ENCODE measurements around the gene SFSWAP. TPM values are rescaled to one million over a fixed set of nuclear protein-coding genes. Genes with fewer than 3 reads are reported as not detected.
"Not testable (repeated sequence)": the region's sequence is repeated elsewhere in the genome, so short reads cannot be mapped to it uniquely, and the experiment has no call there.

The SFSWAP gene
- total RNA-seq (10 to 100 TPM; 80.0 to 87.8 TPM), total RNA-seq (130 to 147 reads per million in 2 donors)

DNA sequence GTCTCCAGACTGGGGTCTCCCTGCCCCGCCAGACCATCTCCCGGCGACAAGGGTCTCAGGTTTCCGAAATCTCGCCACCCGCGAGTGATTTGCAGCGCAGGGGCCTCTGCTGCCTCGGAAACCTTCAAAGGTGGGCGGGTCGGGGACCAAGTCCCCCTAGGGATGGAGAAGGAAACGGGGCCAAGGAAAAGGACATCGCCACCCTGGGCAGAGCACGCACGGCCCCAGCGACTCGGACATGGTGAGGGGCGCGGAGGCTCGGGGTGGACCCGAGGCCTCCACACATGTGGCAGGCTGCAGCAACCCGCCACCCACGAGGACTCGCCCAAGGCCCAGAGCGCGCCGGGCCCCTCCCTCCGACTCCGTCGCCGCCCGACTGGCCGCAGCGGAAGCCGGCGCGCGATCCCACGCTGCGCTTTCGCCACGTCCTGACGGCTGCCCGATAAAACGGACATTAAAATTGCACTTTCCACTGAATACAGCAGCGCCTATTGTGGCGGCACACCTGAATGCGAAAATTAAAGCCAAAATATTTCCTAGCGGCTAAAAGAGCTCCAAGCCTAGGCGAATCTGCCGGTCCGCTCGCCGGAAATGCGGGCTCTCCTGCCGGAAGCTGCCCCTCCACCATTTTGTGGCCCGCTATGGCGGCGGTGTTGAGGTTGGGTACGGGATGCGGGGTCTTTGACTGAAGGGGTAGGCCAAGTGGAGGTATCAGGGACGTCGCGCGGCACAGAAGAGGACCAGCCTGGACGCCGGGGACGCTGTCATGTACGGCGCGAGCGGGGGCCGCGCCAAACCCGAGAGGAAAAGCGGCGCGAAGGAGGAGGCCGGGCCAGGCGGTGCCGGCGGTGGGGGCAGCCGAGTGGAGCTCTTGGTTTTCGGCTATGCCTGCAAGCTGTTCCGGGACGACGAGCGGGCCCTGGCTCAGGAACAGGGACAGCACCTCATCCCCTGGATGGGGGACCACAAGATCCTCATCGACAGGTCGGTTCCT lies at the start of gene SFSWAP:
Gene SFSWAP, plus strand, starts transcription at position 627 of the 994 bp plus-strand sequence. Its CDS starts 140 bp downstream, at position 767.
- Mint-ChIP-seq H3K4me1 (peaks cover 14% of the 10 kb centered on the region), H3K36me3 (ENCODE audit: low read depth) (peaks cover 5% of the 10 kb centered on the region), H3K4me3 (peak within 1 kb of the TSS; percentile 96), H3K27ac (peak within 1 kb of the TSS; percentile 91), H3K27me3 (no peaks in the 10 kb centered on the region)
- peak; percentile 91 for ATAC-seq
- peak; percentile 52 to 61 (median 59) for DNase-seq
- no peaks in the 10 kb centered on the region for H3K9me3 ChIP-seq (ENCODE audit: control insufficient read depth, low read length, poor library complexity, severe bottlenecking)

DNA sequence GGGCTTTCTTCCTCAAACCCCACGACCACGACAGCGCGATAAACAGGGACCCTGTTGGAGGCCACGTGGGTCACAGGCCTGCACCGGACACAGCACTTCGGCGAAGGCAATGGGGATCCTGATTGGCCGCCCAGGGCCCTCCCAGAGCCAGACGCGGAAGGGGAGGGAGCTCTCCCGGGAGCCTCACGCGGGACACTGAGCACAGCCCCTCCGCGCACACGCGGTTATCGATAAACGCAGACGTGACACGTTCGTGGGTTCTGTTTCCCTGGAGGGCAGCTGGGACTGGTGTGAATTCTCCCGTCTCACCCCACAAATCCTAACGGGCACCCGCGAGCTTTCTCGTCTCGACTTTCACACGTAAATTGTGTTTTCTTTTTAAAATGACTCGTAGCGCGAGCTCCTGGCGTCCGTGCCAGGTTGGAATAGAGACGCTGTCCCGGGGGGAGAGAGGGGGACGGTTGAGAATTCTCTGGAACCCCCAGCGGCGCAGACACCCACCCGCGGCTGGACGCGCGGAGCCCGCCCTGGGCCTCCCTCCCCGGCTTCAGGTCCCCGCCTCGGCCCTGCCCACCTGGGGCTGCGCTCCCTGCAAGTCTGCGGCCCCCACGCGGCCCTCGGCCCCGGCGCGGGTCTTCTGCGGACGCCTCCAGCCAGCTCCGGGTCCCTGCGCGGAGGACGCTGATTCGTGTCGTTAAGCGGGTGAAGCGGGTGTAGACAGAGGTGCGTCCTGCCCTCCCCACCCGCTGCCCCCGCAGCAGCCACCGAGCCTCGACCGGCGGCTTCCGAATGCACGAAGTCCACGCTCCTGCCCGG lies 49.5 kb upstream of the SFSWAP start:
- H3K4me1 Mint-ChIP-seq; H3K36me3 Mint-ChIP-seq (ENCODE audit: low read depth); H3K27me3 Mint-ChIP-seq; H3K27ac Mint-ChIP-seq; H3K9me3 ChIP-seq (ENCODE audit: control insufficient read depth, low read length, poor library complexity, severe bottlenecking); DNase-seq; H3K4me3 Mint-ChIP-seq: not testable (repeated sequence)
- peak; percentile 63 for ATAC-seq

DNA sequence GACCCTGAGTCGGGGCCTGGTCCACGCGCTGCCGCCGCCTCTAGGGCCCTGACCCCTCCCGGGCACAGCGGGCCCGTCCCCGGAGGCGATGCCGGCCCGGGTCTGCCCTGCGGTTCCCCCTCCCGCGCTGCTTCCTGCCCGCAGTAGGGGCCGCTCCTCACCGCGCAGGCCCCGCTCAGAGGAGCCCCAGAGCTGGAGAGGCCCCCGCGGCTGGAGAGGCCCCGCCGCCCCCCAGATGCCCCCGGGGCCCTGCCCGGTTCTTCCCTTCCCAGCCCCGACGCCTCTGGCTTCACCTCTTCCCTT lies 49.0 kb upstream of the SFSWAP start:
- peak; percentile 53 for ATAC-seq
- DNase-seq; H3K27ac Mint-ChIP-seq; H3K36me3 Mint-ChIP-seq (ENCODE audit: low read depth); H3K4me1 Mint-ChIP-seq; H3K9me3 ChIP-seq (ENCODE audit: control insufficient read depth, low read length, poor library complexity, severe bottlenecking); H3K27me3 Mint-ChIP-seq: not testable (repeated sequence)
- peak overlapping the region; percentile 77 for H3K4me3 Mint-ChIP-seq

DNA sequence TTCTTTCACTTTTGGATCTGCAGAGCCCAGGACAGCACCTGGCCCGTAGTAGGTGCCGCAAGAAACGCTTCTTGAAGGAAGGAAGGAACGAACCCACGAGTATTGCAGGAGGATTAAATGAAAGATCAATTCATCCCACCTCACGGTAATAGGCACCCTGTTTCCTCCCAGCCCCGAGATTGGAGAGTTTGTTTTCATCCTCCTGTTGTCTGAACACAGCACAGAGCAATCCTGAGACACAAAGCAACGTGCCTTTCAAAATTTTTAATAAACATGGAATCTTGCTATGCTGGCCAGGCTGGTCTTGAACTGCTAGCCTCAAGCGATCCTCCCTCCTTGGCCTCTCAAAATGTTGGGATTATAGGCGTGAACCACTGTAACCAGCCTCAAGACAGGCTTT lies 48.5 kb upstream of the SFSWAP start:
- ATAC-seq; H3K27me3 Mint-ChIP-seq; H3K4me1 Mint-ChIP-seq; DNase-seq; H3K36me3 Mint-ChIP-seq (ENCODE audit: low read depth); H3K27ac Mint-ChIP-seq; H3K9me3 ChIP-seq (ENCODE audit: control insufficient read depth, low read length, poor library complexity, severe bottlenecking): not testable (repeated sequence)
- H3K4me3 Mint-ChIP-seq = peak overlapping the region; percentile 77

DNA sequence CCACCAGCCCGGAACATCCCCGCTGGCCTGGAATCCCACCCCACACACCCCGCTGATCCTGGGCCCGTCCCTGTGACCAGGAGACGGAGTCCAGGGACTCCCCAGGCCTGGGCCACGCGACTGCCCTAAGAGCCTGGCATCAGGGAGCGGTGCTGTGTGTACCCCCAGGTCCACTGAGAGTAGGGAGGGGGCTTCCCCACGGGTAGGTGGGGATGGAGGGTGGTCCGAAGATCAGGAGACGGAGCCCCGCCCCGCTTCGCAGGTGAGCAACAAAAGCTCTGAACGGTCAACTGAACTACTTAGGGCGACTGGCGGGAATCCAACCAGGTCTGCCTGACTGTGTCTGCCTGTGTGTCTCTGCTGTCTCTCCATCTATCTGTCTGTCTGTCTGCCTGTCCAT lies 45.2 kb upstream of the SFSWAP start:
- not testable (repeated sequence) for H3K27ac Mint-ChIP-seq; DNase-seq; H3K9me3 ChIP-seq (ENCODE audit: control insufficient read depth, low read length, poor library complexity, severe bottlenecking); H3K36me3 Mint-ChIP-seq (ENCODE audit: low read depth); ATAC-seq; H3K4me1 Mint-ChIP-seq; H3K4me3 Mint-ChIP-seq
- H3K27me3 Mint-ChIP-seq = peaks cover 17% of the 10 kb centered on the region

DNA sequence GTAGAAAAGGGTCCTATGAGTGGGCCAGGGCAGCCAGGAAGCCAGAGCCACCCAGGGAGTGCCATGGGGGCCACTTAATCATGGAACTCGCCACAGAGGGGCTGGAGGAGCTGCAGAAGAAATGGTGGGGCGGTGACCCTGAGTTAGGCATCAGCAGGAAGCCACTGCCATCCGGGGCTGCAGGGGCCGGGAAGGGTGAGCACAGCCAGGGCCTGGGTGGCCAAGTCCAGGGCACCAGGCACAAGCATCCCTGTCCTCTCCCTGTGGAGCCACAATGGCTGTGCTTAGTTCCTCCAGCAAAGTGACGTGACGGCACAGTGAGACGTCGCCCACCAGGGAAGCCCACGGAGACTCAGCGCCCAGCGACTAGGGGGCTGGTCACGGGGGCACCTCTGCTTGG lies 44.4 kb upstream of the SFSWAP start:
- not testable (repeated sequence) for H3K36me3 Mint-ChIP-seq (ENCODE audit: low read depth); H3K4me1 Mint-ChIP-seq; H3K4me3 Mint-ChIP-seq; DNase-seq; H3K9me3 ChIP-seq (ENCODE audit: control insufficient read depth, low read length, poor library complexity, severe bottlenecking); H3K27ac Mint-ChIP-seq; ATAC-seq
- H3K27me3 Mint-ChIP-seq = peaks cover 18% of the 10 kb centered on the region

- peak; percentile 60 for ATAC-seq
- peaks cover 18% of the 10 kb centered on the region for H3K27me3 Mint-ChIP-seq
- not testable (repeated sequence) for H3K4me3 Mint-ChIP-seq
Observed at GRCh38 chr12:131666978-131667601, 43.8 kb upstream of the SFSWAP start.

DNA sequence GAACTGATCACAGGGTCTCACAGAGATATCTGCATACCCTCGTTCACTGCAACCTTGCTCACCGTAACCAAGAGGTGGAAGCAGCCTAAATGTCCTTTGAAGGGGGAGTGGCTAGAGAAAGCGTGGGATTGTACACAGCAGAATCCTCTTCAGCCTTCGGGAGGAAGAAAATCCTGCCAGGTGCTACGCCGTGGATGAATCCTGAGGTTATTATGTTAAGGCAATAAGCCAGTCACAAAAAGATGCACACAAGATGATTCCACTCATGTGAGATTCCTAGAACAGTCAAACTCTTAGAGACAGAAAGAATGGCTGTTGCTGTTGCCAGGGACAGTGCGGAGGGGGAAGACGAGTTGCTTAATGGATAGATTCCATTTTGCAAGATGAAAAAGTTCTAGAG lies 39.6 kb upstream of the SFSWAP start:
- Mint-ChIP-seq H3K27ac (no peak overlapping the region), H3K27me3 (peaks cover 24% of the 10 kb centered on the region), H3K4me1 (no peaks in the 10 kb centered on the region), H3K36me3 (ENCODE audit: low read depth) (peaks cover 4% of the 10 kb centered on the region), H3K4me3 (no peak overlapping the region)
- no peaks in the 10 kb centered on the region for H3K9me3 ChIP-seq (ENCODE audit: control insufficient read depth, low read length, poor library complexity, severe bottlenecking)
- no peak for ATAC-seq
- DNase-seq = no peak

More at GRCh38 chr12:131666978-131667601, 43.8 kb upstream of the SFSWAP start:
- H3K36me3 Mint-ChIP-seq (ENCODE audit: low read depth); DNase-seq; H3K9me3 ChIP-seq (ENCODE audit: control insufficient read depth, low read length, poor library complexity, severe bottlenecking); H3K4me1 Mint-ChIP-seq: not testable (repeated sequence)
- H3K27ac Mint-ChIP-seq = peak overlapping the region; percentile 84

DNA sequence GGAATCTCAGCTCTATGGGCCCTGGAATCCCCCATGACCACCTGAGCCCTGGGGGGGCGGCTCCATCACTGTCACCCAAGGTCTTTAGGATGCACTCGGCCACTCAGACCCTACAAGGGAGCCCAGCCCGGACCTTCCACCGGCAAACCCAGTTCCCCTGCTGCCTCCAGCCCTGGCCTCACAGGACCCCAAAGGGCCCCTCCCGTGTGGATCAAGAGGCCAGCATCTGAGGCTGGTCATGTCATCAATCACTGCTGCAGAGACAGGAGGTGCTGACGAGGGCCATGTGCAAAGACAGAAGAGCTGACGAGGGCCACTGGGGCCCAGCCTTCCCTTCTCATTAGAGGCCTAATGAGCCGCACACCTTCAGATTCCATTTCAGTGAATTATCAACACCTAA lies 39.0 kb upstream of the SFSWAP start:
- Mint-ChIP-seq H3K4me3 (no peak overlapping the region), H3K36me3 (ENCODE audit: low read depth) (peaks cover 4% of the 10 kb centered on the region)

GRCh38 chr12:131672311-131672940 lies 38.5 kb upstream of the SFSWAP start:
- Mint-ChIP-seq H3K27me3 (peaks cover 24% of the 10 kb centered on the region), H3K4me1 (no peaks in the 10 kb centered on the region), H3K36me3 (ENCODE audit: low read depth) (peaks cover 4% of the 10 kb centered on the region), H3K4me3 (no peak overlapping the region), H3K27ac (no peak overlapping the region)
- ATAC-seq (no peak), DNase-seq (no peak)
- no peaks in the 10 kb centered on the region for H3K9me3 ChIP-seq (ENCODE audit: control insufficient read depth, low read length, poor library complexity, severe bottlenecking)

More for the DNA sequence above, 39.0 kb upstream of the SFSWAP start:
- no peak overlapping the region for H3K27ac Mint-ChIP-seq
- no peaks in the 10 kb centered on the region for H3K9me3 ChIP-seq (ENCODE audit: control insufficient read depth, low read length, poor library complexity, severe bottlenecking)
- DNase-seq (no peak), ATAC-seq (no peak)
- H3K4me1 Mint-ChIP-seq = no peaks in the 10 kb centered on the region
- H3K27me3 Mint-ChIP-seq = peaks cover 24% of the 10 kb centered on the region

DNA sequence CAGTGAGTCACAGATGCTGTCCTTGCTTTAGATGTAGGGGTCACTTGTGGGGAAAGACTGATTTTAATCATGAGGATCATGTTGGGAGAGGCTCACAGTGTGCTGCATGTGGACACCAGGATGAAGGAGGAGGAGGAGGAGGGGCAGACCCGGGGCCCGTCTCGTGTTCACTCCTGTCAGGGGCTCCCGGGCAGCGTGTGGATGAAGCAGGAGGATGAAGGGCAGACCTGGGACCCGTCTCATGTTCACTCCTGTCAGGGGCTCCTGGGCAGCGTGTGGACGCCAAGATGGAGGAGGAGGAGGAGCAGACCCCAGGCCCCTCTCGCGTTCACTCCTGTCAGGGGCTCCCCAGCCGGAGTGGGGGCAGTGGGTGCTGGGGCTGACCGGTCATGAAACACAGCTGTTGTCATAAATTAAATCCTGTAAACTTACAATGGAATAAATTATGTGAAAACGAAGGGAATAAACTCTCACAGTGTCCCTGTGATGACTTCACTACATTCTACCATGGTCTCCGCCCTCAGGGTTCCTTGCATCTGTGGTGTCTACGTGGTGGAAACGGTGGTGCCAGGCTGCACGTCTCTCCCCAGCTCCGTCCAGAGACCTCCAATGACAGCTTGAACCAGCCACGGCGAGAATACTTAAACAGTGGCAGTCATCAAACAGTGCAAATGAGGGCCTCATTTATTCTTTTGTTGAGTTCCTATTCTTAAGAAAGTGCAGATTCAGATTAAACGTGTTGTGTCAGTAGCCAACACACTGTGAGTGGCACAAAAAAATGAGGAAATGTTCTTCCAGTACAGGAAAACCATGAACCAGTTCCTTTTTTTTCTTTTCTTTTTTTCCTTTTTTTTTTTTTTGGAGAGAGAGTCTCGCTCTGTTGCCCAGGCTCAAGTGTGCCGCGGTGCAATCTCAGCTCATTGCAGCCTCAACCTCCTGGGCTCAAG lies 37.7 kb upstream of the SFSWAP start:
- no peak for DNase-seq
- no peaks in the 10 kb centered on the region for H3K9me3 ChIP-seq (ENCODE audit: control insufficient read depth, low read length, poor library complexity, severe bottlenecking)
- ATAC-seq = no peak
- Mint-ChIP-seq H3K4me3 (no peak overlapping the region), H3K4me1 (no peaks in the 10 kb centered on the region), H3K36me3 (ENCODE audit: low read depth) (peaks cover 4% of the 10 kb centered on the region), H3K27ac (no peak overlapping the region), H3K27me3 (peaks cover 24% of the 10 kb centered on the region)

DNA sequence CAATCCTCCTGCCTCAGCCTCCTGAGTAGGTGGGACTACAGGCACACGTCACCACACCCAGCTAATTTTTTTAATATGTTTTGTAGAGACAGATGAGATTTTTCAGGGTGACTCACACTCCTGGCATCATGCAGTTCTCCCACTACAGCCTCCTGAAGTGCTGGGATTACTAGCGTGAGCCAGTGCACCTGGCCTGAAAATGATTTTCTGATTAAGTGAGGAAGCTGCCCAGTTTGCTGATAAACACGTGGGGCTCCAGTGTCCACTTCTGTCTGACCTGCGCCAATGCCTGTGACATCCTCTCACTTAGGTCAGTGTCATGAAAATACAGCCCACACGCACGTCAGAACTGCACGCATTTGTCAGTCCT lies 37.0 kb upstream of the SFSWAP start:
- ATAC-seq = no peak

More for the DNA sequence above, 37.0 kb upstream of the SFSWAP start:
- Mint-ChIP-seq H3K4me3 (no peak overlapping the region), H3K27ac (no peak overlapping the region), H3K4me1 (no peaks in the 10 kb centered on the region), H3K27me3 (peaks cover 20% of the 10 kb centered on the region), H3K36me3 (ENCODE audit: low read depth) (peaks cover 2% of the 10 kb centered on the region)
- no peaks in the 10 kb centered on the region for H3K9me3 ChIP-seq (ENCODE audit: control insufficient read depth, low read length, poor library complexity, severe bottlenecking)
- no peak for DNase-seq
